Esophagus squamous epithelium (tissue), 5 donors: Measurements from ENCODE around the gene GNAI1. TPM values are rescaled to one million over a fixed set of nuclear protein-coding genes. Genes with fewer than 3 reads are reported as not detected.

Experiments
- DNase-seq: peaks from one replicate; lab custom pipeline; 2025; lab: John Stamatoyannopoulos, UW
- H3K27ac ChIP-seq, 4 donors: fragments of 200-600 bp; sonication (generic); one replicate each; pipeline ENCODE4 v1.5.1; 2016 to 2019; ENCODE audit warnings: mild to moderate bottlenecking in 1 of 4
- H3K27me3 ChIP-seq, 4 donors: fragments of 200-600 bp; sonication (generic); 1 replicate in 3 of 4; 2 replicates in 1 of 4; pipeline versions ENCODE4 v1.5.1 to v1.6.0; 2017 to 2021; ENCODE audit warnings: antibody characterized with exemption in 1 of 4
- H3K36me3 ChIP-seq, 3 donors: fragments of 200-600 bp; sonication (generic); one replicate each; pipeline ENCODE4 v1.5.1; 2016 to 2019
- H3K4me1 ChIP-seq, 3 donors: fragments of 200-600 bp; sonication (generic); one replicate each; pipeline ENCODE4 v1.5.1; 2017 to 2019
- H3K4me3 ChIP-seq, 4 donors: fragments of 200-600 bp; sonication (generic); 1 replicate in 3 of 4; 2 replicates in 1 of 4; pipeline ENCODE4 v1.5.1; 2016 to 2019; ENCODE audit warnings: mild to moderate bottlenecking in 2 of 4, moderate library complexity in 1 of 4
- H3K9me3 ChIP-seq, 3 donors: fragments of 200-600 bp; sonication (generic); one replicate each; pipeline ENCODE4 v1.5.1; 2016 to 2019
- CTCF ChIP-seq, 6 experiments: fragments of 450-650 bp in 4 of 6; fragments of 200-600 bp in 2 of 6; sonication (generic) in 2 of 6; IDR thresholded peaks; one replicate each; pipeline ENCODE4 v1.5.1; 2016 to 2019; ENCODE audit warnings: antibody characterized with exemption in 6 of 6, mild to moderate bottlenecking in 4 of 6, moderate library complexity in 4 of 6
- POLR2A ChIP-seq, 4 donors: fragments of 450-650 bp; IDR thresholded peaks; one replicate each; pipeline ENCODE4 v1.6.1; 2017; ENCODE audit warnings: antibody characterized with exemption in 4 of 4, mild to moderate bottlenecking in 4 of 4, moderate library complexity in 3 of 4
- WGBS, 2 donors: methylation state at CpG; one replicate each; pipeline ENCODE4 v1.1.5; 2018; 5-methylcytosine and 5-hydroxymethylcytosine counted together
- intact Hi-C: fragments of 100-400 bp; cut with DNase I; formaldehyde crosslinking; loops from one replicate; pipeline ENCODE4 v1.15.0; 2022
- total RNA-seq, 4 donors: library from RNA; depleted of rRNA; stranded (reverse); fragments of >200 nt; gene quantifications; one replicate each; pipeline ENCODE4 v1.1.0, GENCODE V29; 2016
- donor health status: DM: yes; HTN: yes; CAD: no.

Gene GNAI1
- total RNA-seq, 4 donors from 2014 or later, result 27.3 to 46.3 (median 38.8) TPM

DNA sequence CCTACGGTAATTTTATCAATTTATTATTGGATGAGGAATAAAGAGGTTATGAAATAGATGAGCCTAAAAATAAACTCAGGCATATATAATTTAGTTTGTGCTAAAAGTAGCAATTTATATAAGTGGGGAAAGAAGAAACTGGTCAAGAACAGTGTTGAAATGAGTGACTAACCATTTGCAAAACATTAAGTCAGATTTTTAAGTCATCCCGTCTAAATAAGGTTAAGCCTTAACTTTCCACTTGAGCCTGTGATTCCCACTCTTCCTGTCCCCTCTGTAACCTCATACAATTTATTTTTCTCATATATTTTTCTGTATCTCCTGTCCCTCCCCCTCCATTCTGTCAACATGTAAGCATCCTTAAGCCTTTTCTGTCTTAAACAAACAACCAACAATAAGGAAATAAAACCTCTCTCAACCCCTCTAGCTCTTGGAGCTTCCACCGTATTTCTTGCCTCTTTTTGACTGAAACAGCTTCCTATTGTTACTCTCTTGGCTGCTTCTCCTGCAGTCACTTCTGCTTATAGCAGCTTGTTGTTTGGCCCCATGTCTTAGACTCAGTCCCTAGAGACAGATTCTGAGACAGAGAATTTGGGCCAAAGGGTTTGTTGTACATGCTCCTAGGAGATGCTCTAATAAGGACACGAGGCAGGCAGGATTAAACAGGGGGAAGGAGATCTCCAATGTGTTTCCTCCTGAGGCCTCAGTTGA is 109.7 kb downstream of the GNAI1 start:
- WGBS, 2 donors, result 48 to 54% methylated on average over 3 to 4 of the region's 4 CpGs
- Histone ChIP-seq H3K27me3 (no peaks in the 10 kb centered on the region), H3K36me3 (no peaks in the 10 kb centered on the region), H3K27ac (no peak overlapping the region), H3K4me1 (no peaks in the 10 kb centered on the region), H3K9me3 (no peaks in the 10 kb centered on the region), H3K4me3 (no peak overlapping the region)
- TF ChIP-seq CTCF (IDR thresholded peaks at IDR 0.05) (no peak), POLR2A (IDR thresholded peaks at IDR 0.05) (no peak)
- intact Hi-C loops, result no loop called here
- DNase-seq, result no peak

DNA sequence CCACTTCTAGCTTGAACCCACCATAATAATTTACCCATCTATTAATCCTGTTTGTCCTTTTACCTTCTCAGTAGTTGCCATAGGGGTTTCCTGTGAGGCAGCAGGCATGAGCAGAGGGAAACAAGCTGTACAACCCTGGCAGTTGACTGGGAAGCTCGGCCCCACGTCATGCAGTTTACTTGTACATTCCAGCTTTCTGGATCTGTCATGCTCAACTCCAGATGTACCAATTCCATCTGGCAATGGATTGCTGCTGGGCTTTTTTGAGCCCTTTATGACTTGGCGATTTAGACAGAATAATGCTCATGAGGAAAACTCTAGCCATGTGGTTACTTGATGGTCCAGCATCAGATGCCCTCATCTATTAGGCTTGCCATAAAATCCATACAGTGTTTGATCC is 112.5 kb downstream of the GNAI1 start:
- DNase-seq, result no peak
- no peaks in the 10 kb centered on the region for H3K9me3 ChIP-seq
- no peak overlapping the region for H3K27ac ChIP-seq
- H3K4me1 ChIP-seq, result no peaks in the 10 kb centered on the region
- H3K36me3 ChIP-seq, result no peaks in the 10 kb centered on the region
- no peak overlapping the region for H3K4me3 ChIP-seq
- TF ChIP-seq POLR2A (IDR thresholded peaks at IDR 0.05), result no peak
- TF ChIP-seq CTCF (IDR thresholded peaks at IDR 0.05), result no peak
- no peaks in the 10 kb centered on the region for H3K27me3 ChIP-seq
- WGBS, 2 donors, result 49 to 85% methylated on average over 3 of the region's 3 CpGs
- intact Hi-C loops, result no loop called here

DNA sequence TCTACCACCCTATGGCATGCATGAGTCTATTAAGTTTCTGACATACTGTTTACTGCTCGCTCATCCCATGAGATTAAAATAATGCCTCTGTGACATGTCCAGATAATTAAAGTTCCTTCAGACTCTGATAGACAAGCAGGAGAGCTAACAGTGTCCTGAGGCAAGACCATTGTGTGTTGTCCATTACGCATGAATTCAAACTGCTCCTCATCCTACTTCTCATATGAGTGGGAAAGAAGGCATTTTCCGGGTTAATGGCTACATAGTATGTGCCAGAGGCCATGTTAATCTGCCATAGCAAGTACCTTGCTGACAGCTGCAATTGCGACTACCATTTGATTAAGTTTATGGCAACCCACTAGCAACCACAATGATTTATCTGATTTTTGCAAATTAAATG is 113.3 kb downstream of the GNAI1 start:
- intact Hi-C loops, result no loop called here
- 90 to 98% methylated on average over 4 of the region's 4 CpGs for WGBS, 2 donors
- Histone ChIP-seq H3K9me3 (no peaks in the 10 kb centered on the region), H3K4me3 (no peak overlapping the region), H3K36me3 (no peaks in the 10 kb centered on the region), H3K27me3 (no peaks in the 10 kb centered on the region), H3K27ac (no peak overlapping the region), H3K4me1 (no peaks in the 10 kb centered on the region)
- TF ChIP-seq POLR2A (IDR thresholded peaks at IDR 0.05) (no peak), CTCF (IDR thresholded peaks at IDR 0.05) (no peak)
- no peak for DNase-seq

DNA sequence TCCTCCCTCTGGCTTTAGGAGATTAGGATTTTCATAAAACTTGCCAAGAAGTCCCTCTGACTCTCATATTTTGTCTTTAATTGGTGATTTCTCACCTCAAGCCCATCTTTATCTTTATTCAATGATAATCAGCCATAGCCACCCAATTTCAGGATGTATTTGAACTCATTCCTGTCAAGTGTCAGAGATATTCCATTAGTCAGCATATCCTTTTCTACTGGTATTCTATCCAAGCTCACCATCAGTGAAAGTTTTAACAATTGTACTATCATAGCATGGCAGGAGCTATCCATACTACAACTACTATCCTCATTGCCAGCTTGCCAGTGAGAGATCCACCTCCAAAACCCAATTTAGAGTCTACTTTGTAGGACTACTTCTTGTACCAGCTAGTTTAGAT is 114.6 kb downstream of the GNAI1 start:
- intact Hi-C loops, result no loop called here
- Histone ChIP-seq H3K36me3 (no peaks in the 10 kb centered on the region), H3K27me3 (no peaks in the 10 kb centered on the region), H3K9me3 (no peaks in the 10 kb centered on the region), H3K4me3 (no peak overlapping the region), H3K4me1 (no peaks in the 10 kb centered on the region), H3K27ac (no peak overlapping the region)
- no peak for DNase-seq
- TF ChIP-seq POLR2A (IDR thresholded peaks at IDR 0.05), result no peak
- TF ChIP-seq CTCF (IDR thresholded peaks at IDR 0.05), result no peak

DNA sequence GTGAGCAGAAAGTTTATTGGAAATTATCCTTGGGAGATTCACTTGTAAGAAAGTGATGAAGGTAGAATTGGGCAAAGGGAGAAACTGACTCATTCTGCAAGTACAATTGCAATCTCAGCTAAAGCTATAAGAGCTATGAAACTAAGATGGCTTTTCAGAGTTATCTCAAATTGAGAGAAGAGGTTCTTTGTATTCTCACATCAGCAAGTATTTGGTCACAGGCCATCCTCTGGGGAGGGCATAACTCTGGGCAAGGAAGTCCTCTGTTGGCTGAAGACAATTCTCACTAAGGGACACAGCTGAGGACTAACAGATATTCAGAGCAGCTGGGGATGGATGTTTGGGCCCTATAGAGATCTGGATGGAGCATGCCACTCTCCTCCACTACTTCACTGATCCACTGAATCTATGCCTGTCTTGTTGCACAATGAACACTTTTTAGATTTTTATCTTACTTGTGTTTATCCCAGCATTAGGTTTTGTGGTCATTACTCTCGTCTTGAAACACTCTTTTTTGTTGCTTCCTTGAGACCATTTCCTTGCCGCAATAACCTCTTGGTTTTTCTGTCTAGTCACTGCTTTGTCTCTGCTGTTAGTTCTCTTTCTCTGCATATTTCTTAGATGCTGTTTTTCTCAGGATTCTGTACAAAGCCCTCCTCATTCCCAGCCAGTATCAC is 115.1 kb downstream of the GNAI1 start:
- H3K27ac ChIP-seq, result no peak overlapping the region
- TF ChIP-seq POLR2A (IDR thresholded peaks at IDR 0.05), result no peak
- no peak for TF ChIP-seq CTCF (IDR thresholded peaks at IDR 0.05)
- no peaks in the 10 kb centered on the region for H3K27me3 ChIP-seq
- intact Hi-C loops, result no loop called here
- H3K36me3 ChIP-seq, result no peaks in the 10 kb centered on the region
- 28 to 65% methylated on average over 2 of the region's 2 CpGs for WGBS, 2 donors
- no peak for DNase-seq
- H3K4me3 ChIP-seq, result no peak overlapping the region
- H3K4me1 ChIP-seq, result no peaks in the 10 kb centered on the region
- no peaks in the 10 kb centered on the region for H3K9me3 ChIP-seq
